Neural progenitor cell (in vitro differentiated cells): ENCODE data around the gene YTHDC2. TPM values are rescaled to one million over a fixed set of nuclear protein-coding genes. Genes with fewer than 3 reads are reported as not detected.

Experiments used
- DNase-seq: peaks from one replicate; pipeline ENCODE4 v3.0.0-alpha.2; 2016; ENCODE audit warnings: low spot score
- H2AFZ ChIP-seq: fragments of 200-600 bp; sonication (generic); replicated peaks from 2 replicates; pipeline ENCODE4 v1.6.1; 2016; ENCODE audit warnings: antibody characterized with exemption
- H3F3A ChIP-seq: fragments of 200-600 bp; sonication (generic); 2 replicates; pipeline ENCODE4 v1.6.1; 2016; ENCODE audit warnings: antibody characterized with exemption, low read depth
- H3K27ac ChIP-seq: fragments of 200-600 bp; sonication (generic); 2 replicates; pipeline ENCODE4 v1.5.1; 2016; ENCODE audit warnings: mild to moderate bottlenecking
- H3K27me3 ChIP-seq: fragments of 200-600 bp; sonication (generic); 2 replicates; pipeline ENCODE4 v1.6.1; 2016; ENCODE audit warnings: mild to moderate bottlenecking, moderate library complexity
- H3K36me3 ChIP-seq: fragments of 200-600 bp; sonication (generic); 2 replicates; pipeline ENCODE4 v1.5.1; 2016
- H3K4me1 ChIP-seq: fragments of 200-600 bp; sonication (generic); 2 replicates; pipeline ENCODE4 v1.6.1; 2016; ENCODE audit warnings: mixed run types
- H3K4me2 ChIP-seq: fragments of 200-600 bp; sonication (generic); 2 replicates; pipeline ENCODE4 v1.6.1; 2016
- H3K4me3 ChIP-seq: fragments of 200-600 bp; sonication (generic); 2 replicates; pipeline ENCODE4 v1.5.1; 2016
- H3K79me2 ChIP-seq: fragments of 200-600 bp; sonication (generic); 2 replicates; pipeline ENCODE4 v1.6.1; 2016; ENCODE audit warnings: low read depth
- H3K9ac ChIP-seq: fragments of 200-600 bp; sonication (generic); 2 replicates; pipeline ENCODE4 v1.6.1; 2016
- H3K9me3 ChIP-seq: fragments of 200-600 bp; sonication (generic); 2 replicates; pipeline ENCODE4 v1.5.1; 2016; ENCODE audit warnings: low read depth
- H4K20me1 ChIP-seq: fragments of 200-600 bp; sonication (generic); 2 replicates; pipeline ENCODE4 v1.6.1; 2016; ENCODE audit warnings: low read depth
- H3K27ac Mint-ChIP-seq: 3 replicates; pipeline ENCODE4 v1.8.0; 2021; ENCODE audit warnings: mixed read lengths
- H3K27me3 Mint-ChIP-seq: 2 replicates; pipeline ENCODE4 v1.8.0; 2022; ENCODE audit warnings: low read depth, mild to moderate bottlenecking, inconsistent platforms, moderate library complexity, mixed read lengths; ENCODE audit not compliant: insufficient read depth
- H3K36me3 Mint-ChIP-seq: 3 replicates; pipeline ENCODE4 v1.8.0; 2021; ENCODE audit warnings: mixed read lengths
- H3K4me1 Mint-ChIP-seq: 3 replicates; pipeline ENCODE4 v1.8.0; 2021; ENCODE audit warnings: mixed read lengths
- H3K4me3 Mint-ChIP-seq: 3 replicates; pipeline ENCODE4 v1.8.0; 2021; ENCODE audit warnings: mild to moderate bottlenecking, moderate library complexity, mixed read lengths
- H3K9me3 Mint-ChIP-seq: 3 replicates; pipeline ENCODE4 v1.8.0; 2020; ENCODE audit warnings: mixed read lengths
- CTCF ChIP-seq: fragments of 200-600 bp; sonication (generic); IDR thresholded peaks from 2 replicates; pipeline ENCODE4 v1.5.1; 2017; ENCODE audit warnings: antibody characterized with exemption, mild to moderate bottlenecking
- EZH2 ChIP-seq: fragments of 200-600 bp; sonication (generic); IDR thresholded peaks from 2 replicates; pipeline ENCODE4 v1.6.1; 2017; ENCODE audit warnings: antibody characterized with exemption, mild to moderate bottlenecking, moderate library complexity
- EZH2phosphoT487 ChIP-seq: fragments of 200-600 bp; sonication (generic); IDR thresholded peaks from 2 replicates; pipeline ENCODE4 v1.6.1; 2017; ENCODE audit warnings: antibody characterized with exemption
- total RNA-seq: library from RNA; depleted of rRNA; stranded (reverse); fragments of >200 nt; gene quantifications from 2 replicates; pipeline ENCODE4 v1.2.3, GENCODE V29; 2015; ENCODE audit warnings: low replicate concordance

Gene YTHDC2
- total RNA-seq, 1 donor from 2014 or later: 18.5 TPM

DNA sequence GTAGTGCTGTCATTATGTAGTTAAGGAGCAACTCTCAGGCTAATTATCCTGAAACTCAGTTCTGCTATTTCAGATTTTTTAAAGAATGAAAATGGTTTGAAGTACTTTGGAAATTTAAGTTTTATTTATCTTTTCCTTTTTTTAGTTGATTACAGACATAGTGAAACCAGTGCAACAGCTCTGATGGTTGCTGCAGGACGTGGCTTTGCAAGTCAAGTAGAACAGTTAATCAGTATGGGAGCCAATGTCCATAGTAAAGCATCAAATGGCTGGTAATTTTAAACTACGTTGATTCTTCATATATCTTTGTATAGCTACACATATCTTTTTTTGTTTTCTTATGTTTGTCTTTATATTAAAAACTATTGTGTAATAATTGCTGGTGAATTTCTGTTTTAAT is 34.9 kb downstream of the YTHDC2 start:
- no peak overlapping the region for H3K27ac Mint-ChIP-seq
- Histone ChIP-seq H3K9ac (no peak overlapping the region), H3K4me1 (no peaks in the 10 kb centered on the region), H2AFZ (no peak overlapping the region), H3K27me3 (no peaks in the 10 kb centered on the region), H3K36me3 (peaks cover 6% of the 10 kb centered on the region), H3K79me2 (no peaks in the 10 kb centered on the region), H4K20me1 (no peaks in the 10 kb centered on the region), H3K4me3 (no peak overlapping the region), H3K4me2 (no peak overlapping the region), H3K9me3 (no peaks in the 10 kb centered on the region), H3K27ac (no peak overlapping the region), H3F3A (no peaks in the 10 kb centered on the region)
- H3K27me3 Mint-ChIP-seq: no peaks in the 10 kb centered on the region
- H3K4me3 Mint-ChIP-seq: no peak overlapping the region
- H3K4me1 Mint-ChIP-seq: no peaks in the 10 kb centered on the region
- TF ChIP-seq EZH2phosphoT487: no peak
- no peak for TF ChIP-seq CTCF
- TF ChIP-seq EZH2: no peak
- no peak for DNase-seq
- peaks cover 30% of the 10 kb centered on the region for H3K36me3 Mint-ChIP-seq
- H3K9me3 Mint-ChIP-seq: no peaks in the 10 kb centered on the region

GRCh38 chr5:113552137-113552536 is 38.6 kb downstream of the YTHDC2 start:
- Histone ChIP-seq H3K27ac (no peak overlapping the region), H3F3A (no peaks in the 10 kb centered on the region), H3K4me2 (no peak overlapping the region), H3K4me1 (peaks cover 7% of the 10 kb centered on the region), H3K79me2 (no peaks in the 10 kb centered on the region), H3K4me3 (no peak overlapping the region), H4K20me1 (no peaks in the 10 kb centered on the region), H3K9ac (no peak overlapping the region), H3K36me3 (peaks cover 6% of the 10 kb centered on the region), H3K9me3 (no peaks in the 10 kb centered on the region), H2AFZ (no peak overlapping the region), H3K27me3 (no peaks in the 10 kb centered on the region)
- DNase-seq: no peak
- Mint-ChIP-seq H3K36me3 (peaks cover 25% of the 10 kb centered on the region), H3K4me3 (no peak overlapping the region), H3K4me1 (no peaks in the 10 kb centered on the region), H3K27me3 (no peaks in the 10 kb centered on the region), H3K9me3 (no peaks in the 10 kb centered on the region), H3K27ac (no peak overlapping the region)
- TF ChIP-seq CTCF: no peak
- TF ChIP-seq EZH2phosphoT487: no peak
- TF ChIP-seq EZH2: no peak

DNA sequence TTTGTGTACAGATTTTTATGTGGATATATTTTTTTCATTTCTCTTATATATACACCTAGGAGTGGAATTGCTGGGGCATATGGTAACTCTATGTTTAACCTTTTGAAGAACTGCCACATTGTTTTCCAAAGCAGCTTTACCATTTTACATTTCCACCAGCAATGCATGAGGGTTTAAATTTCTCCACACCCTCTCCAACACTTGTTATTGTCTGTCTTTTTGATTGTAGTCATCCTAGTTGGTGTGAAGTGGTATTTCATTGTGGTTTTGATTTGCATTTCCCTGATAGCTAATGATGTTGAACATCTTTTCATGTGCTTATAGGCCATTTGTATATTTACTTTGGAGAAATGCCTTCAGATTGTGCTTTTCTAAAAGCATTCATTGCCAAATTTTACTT is 39.1 kb downstream of the YTHDC2 start:
- no peaks in the 10 kb centered on the region for H4K20me1 ChIP-seq
- H2AFZ ChIP-seq: no peak overlapping the region
- Mint-ChIP-seq H3K4me3 (no peak overlapping the region), H3K27ac (no peak overlapping the region), H3K27me3 (no peaks in the 10 kb centered on the region), H3K36me3 (peaks cover 25% of the 10 kb centered on the region), H3K9me3 (no peaks in the 10 kb centered on the region), H3K4me1 (no peaks in the 10 kb centered on the region)
- DNase-seq: no peak
- no peak overlapping the region for H3K9ac ChIP-seq
- H3K4me2 ChIP-seq: no peak overlapping the region
- H3F3A ChIP-seq: no peaks in the 10 kb centered on the region
- H3K79me2 ChIP-seq: no peaks in the 10 kb centered on the region
- H3K27me3 ChIP-seq: no peaks in the 10 kb centered on the region
- H3K4me1 ChIP-seq: peaks cover 7% of the 10 kb centered on the region
- peaks cover 6% of the 10 kb centered on the region for H3K36me3 ChIP-seq
- no peak overlapping the region for H3K4me3 ChIP-seq
- no peak overlapping the region for H3K27ac ChIP-seq
- H3K9me3 ChIP-seq: no peaks in the 10 kb centered on the region
- TF ChIP-seq EZH2phosphoT487: no peak
- no peak for TF ChIP-seq CTCF
- no peak for TF ChIP-seq EZH2
